C4-2B (cell line): ENCODE measurements around the gene TMEM101.

Source experiments
- CTCF ChIP-seq: fragments of 450-650 bp; conservative IDR thresholded peaks from 2 replicates; pipeline ENCODE4 v1.5.1; 2017; ENCODE audit warnings: mild to moderate bottlenecking
- ZFX ChIP-seq: fragments of 450-650 bp; IDR thresholded peaks from 2 replicates; pipeline ENCODE4 v1.6.1; 2017

DNA sequence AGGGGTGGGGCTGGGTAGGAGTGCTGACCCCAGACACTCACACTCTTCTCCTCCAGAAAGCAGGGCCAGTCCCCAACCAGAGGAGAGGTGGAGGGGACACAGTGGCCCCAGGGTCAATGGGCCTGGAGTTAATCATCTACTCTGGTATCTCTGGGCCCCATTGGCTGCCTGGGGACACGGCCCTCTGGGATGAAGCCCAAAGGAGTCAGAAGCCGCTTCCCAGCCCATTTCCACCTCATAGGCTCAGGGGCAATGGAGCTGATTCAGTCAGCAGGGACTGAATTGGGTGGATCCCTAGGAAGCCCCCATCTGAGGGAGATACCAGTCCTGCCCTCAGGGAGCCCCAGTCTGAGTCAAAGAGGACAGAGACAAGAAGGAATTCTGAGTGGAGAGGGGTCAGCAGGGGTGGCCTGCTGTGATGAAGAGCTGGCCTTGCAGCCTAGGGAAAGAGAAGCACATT, 13.3 kb downstream of the TMEM101 start:
- TF ChIP-seq CTCF (no peak), ZFX (no peak)
